IMR-90 (cell line): Measurements from ENCODE around the gene SPIN1. TPM values are rescaled to one million over a fixed set of nuclear protein-coding genes. Genes with fewer than 3 reads are reported as not detected.
A peak's percentile ranks its signal among the peaks of the same experiment; 100 is the strongest.

ENCODE experiments used
- ATAC-seq: fragments of 200-7000 bp; cut with Tn5 transposase; 2 replicates; pipeline ENCODE4 v1.9.1; 2020; ENCODE audit warnings: low read depth, mild to moderate bottlenecking, moderate library complexity
- BruUV-seq: library from RNA; stranded (reverse); fragments of 400-500 nt; replicated peaks from 2 replicates; lab custom pipeline; 2021; lab: Mats Ljungman, UMichigan
- CTCF ChIA-PET: fragments of 300-600 bp; formaldehyde crosslinking; extraction: SDS; loops from one replicate; lab custom pipeline; 2021; ENCODE audit warnings: antibody characterized with exemption; lab: Yijun Ruan, JAX
- POLR2A ChIA-PET: fragments of 300-600 bp; sonication (Branson Sonifier 250); formaldehyde crosslinking; loops from one replicate; lab custom pipeline; 2022; ENCODE audit warnings: antibody characterized with exemption; ENCODE audit not compliant: unreplicated experiment; lab: Charles Lee
- DNase-seq: peaks from one replicate; pipeline ENCODE4 v3.0.0; 2013
- H2AFZ ChIP-seq: replicated peaks from 2 replicates; pipeline ENCODE3; 2013; ENCODE audit warnings: low read length, mild to moderate bottlenecking; ENCODE audit not compliant: poor library complexity
- H2AK5ac ChIP-seq: 2 replicates; pipeline ENCODE4 v1.6.1; 2013; ENCODE audit warnings: low read depth, low read length, inconsistent platforms
- H2AK9ac ChIP-seq: replicated peaks from 2 replicates; pipeline ENCODE3; 2013; ENCODE audit warnings: mild to moderate bottlenecking, low read depth, low read length, moderate library complexity; ENCODE audit not compliant: poor library complexity
- H2BK120ac ChIP-seq: 2 replicates; pipeline ENCODE4 v1.6.1; 2013; ENCODE audit warnings: low read depth, low read length, inconsistent platforms
- H2BK15ac ChIP-seq: 3 replicates; pipeline ENCODE4 v1.6.1; 2013; ENCODE audit warnings: low read depth, low read length, inconsistent platforms
- H2BK20ac ChIP-seq: 2 replicates; pipeline ENCODE4 v1.6.1; 2013; ENCODE audit warnings: low read depth, mild to moderate bottlenecking, inconsistent platforms, low read length, moderate library complexity
- H2BK5ac ChIP-seq: 2 replicates; pipeline ENCODE4 v1.6.1; 2013; ENCODE audit warnings: mild to moderate bottlenecking, low read depth, low read length, inconsistent platforms; ENCODE audit not compliant: poor library complexity, severe bottlenecking
- H3K14ac ChIP-seq: replicated peaks from 2 replicates; pipeline ENCODE4 v1.6.1; 2013; ENCODE audit warnings: low read depth, low read length, inconsistent platforms
- H3K18ac ChIP-seq: 2 replicates; pipeline ENCODE4 v1.6.1; 2013; ENCODE audit warnings: low read depth, low read length, control low read depth
- H3K23ac ChIP-seq: 2 replicates; pipeline ENCODE4 v1.6.1; 2013; ENCODE audit warnings: low read depth, low read length, inconsistent platforms
- H3K27ac ChIP-seq: 2 replicates; pipeline ENCODE4 v1.5.1; 2013; ENCODE audit warnings: mild to moderate bottlenecking, control low read depth, low read length; ENCODE audit not compliant: insufficient read depth
- H3K27me3 ChIP-seq: 2 replicates; pipeline ENCODE4 v1.6.1; 2013; ENCODE audit warnings: low read length; ENCODE audit not compliant: control insufficient read depth, insufficient read depth
- H3K36me3 ChIP-seq: 2 replicates; pipeline ENCODE4 v1.6.1; 2013; ENCODE audit warnings: low read length, mixed read lengths; ENCODE audit not compliant: control insufficient read depth, insufficient read depth
- H3K4ac ChIP-seq: 2 replicates; pipeline ENCODE4 v1.6.1; 2013; ENCODE audit warnings: low read depth, low read length, inconsistent platforms
- H3K4me1 ChIP-seq: 2 replicates; pipeline ENCODE4 v1.6.1; 2013; ENCODE audit warnings: low read length, mixed read lengths; ENCODE audit not compliant: control insufficient read depth, insufficient read depth
- H3K4me2 ChIP-seq: 2 replicates; pipeline ENCODE4 v1.6.1; 2013; ENCODE audit warnings: low read depth, mild to moderate bottlenecking, control low read depth, low read length, moderate library complexity
- H3K4me3 ChIP-seq: 2 replicates; pipeline ENCODE4 v1.5.1; 2013; ENCODE audit warnings: low read depth, mild to moderate bottlenecking, control low read depth, low read length, moderate library complexity; ENCODE audit not compliant: insufficient read depth
- H3K56ac ChIP-seq: 2 replicates; pipeline ENCODE4 v1.6.1; 2013; ENCODE audit warnings: low read length, inconsistent platforms; ENCODE audit not compliant: insufficient read depth; ENCODE audit errors: extremely low read depth
- H3K79me1 ChIP-seq, 2 experiments: 2 replicates each; pipeline ENCODE4 v1.6.1; 2013; ENCODE audit warnings: low read length in 2 of 2, inconsistent platforms in 1 of 2, low read depth in 1 of 2
- H3K9ac ChIP-seq: 2 replicates; pipeline ENCODE4 v1.6.1; 2013; ENCODE audit warnings: low read depth, low read length, control low read depth
- H3K9me1 ChIP-seq: 2 replicates; pipeline ENCODE4 v1.6.1; 2013; ENCODE audit warnings: low read length, inconsistent platforms; ENCODE audit not compliant: insufficient read depth
- H3K9me3 ChIP-seq: 2 replicates; pipeline ENCODE4 v1.6.1; 2013; ENCODE audit warnings: low read length; ENCODE audit not compliant: control insufficient read depth, insufficient read depth
- H4K20me1 ChIP-seq: 2 replicates; pipeline ENCODE4 v1.6.1; 2013; ENCODE audit warnings: low read length, inconsistent platforms; ENCODE audit not compliant: insufficient read depth
- H4K5ac ChIP-seq: 2 replicates; pipeline ENCODE4 v1.6.1; 2013; ENCODE audit warnings: mild to moderate bottlenecking, low read depth, low read length, control low read depth
- H4K8ac ChIP-seq, 2 experiments: 2 replicates each; pipeline ENCODE4 v1.6.1; 2013; ENCODE audit warnings: low read depth in 2 of 2, low read length in 2 of 2, control low read depth in 1 of 2, inconsistent platforms in 1 of 2
- H4K91ac ChIP-seq: 2 replicates; pipeline ENCODE4 v1.6.1; 2013; ENCODE audit warnings: low read depth, low read length, inconsistent platforms; ENCODE audit not compliant: insufficient read depth
- CEBPB ChIP-seq: IDR thresholded peaks from 2 replicates; pipeline ENCODE4 v1.6.1; 2012; ENCODE audit warnings: low read depth, low read length, improper control_type of control experiment
- MAFK ChIP-seq: IDR thresholded peaks from 2 replicates; pipeline ENCODE4 v1.6.1; 2012; ENCODE audit warnings: low read depth, low read length, improper control_type of control experiment
- MAZ ChIP-seq: IDR thresholded peaks from 2 replicates; pipeline ENCODE4 v1.6.1; 2012; ENCODE audit warnings: low read depth, mild to moderate bottlenecking, low read length, improper control_type of control experiment, moderate library complexity, borderline replicate concordance
- NFE2L2 ChIP-seq: fragments of 150-350 bp; IDR thresholded peaks from 2 replicates; pipeline ENCODE4 v1.6.1; 2016; ENCODE audit warnings: low read depth, mild to moderate bottlenecking, low read length
- POLR2A ChIP-seq: IDR thresholded peaks from 2 replicates; pipeline ENCODE4 v1.6.1; 2012; ENCODE audit warnings: mild to moderate bottlenecking, low read depth, low read length
- RAD21 ChIP-seq: IDR thresholded peaks from 2 replicates; pipeline ENCODE4 v1.6.1; 2012; ENCODE audit warnings: low read length, improper control_type of control experiment
- USF2 ChIP-seq: fragments of 150-350 bp; IDR thresholded peaks from 2 replicates; pipeline ENCODE4 v1.6.1; 2017; ENCODE audit warnings: mild to moderate bottlenecking, antibody characterized with exemption, low read length, low read depth
- whole genome bisulfite sequencing, 2 experiments: methylation state at CpG; one replicate each; pipeline versions ENCODE4 v1.1.5 to v1.1.7; 2013; ENCODE audit warnings: missing lambda C conversion rate in 2 of 2; ENCODE audit not compliant: insufficient read length in 1 of 2; ENCODE audit errors: extremely low coverage in 2 of 2; 5-methylcytosine and 5-hydroxymethylcytosine counted together
- dilution Hi-C: fragments of 300-500 bp; cut with HindIII; formaldehyde crosslinking; loops from one replicate; pipeline ENCODE4 v1.14.3; 2018; ENCODE audit warnings: low sequenced_read_pairs; ENCODE audit not compliant: unreplicated experiment
- in situ Hi-C: fragments of 300-500 bp; cut with MboI; formaldehyde crosslinking; loops from 3 replicates; pipeline ENCODE4 v1.14.3; 2019; ENCODE audit warnings: low sequenced_read_pairs, inconsistent platforms, mixed read lengths
- intact Hi-C: fragments of 100-400 bp; cut with micrococcal nuclease; formaldehyde crosslinking; loops from 2 replicates; pipeline ENCODE4 v1.10.0; 2022
- polyA plus RNA-seq, 3 experiments: library from polyadenylated mRNA; depleted of rRNA; stranded (reverse); fragments of >200 nt; gene quantifications; 2 replicates each; pipeline ENCODE4 v1.2.3, GENCODE V29; 2012; ENCODE audit warnings: low replicate concordance in 1 of 3
- total RNA-seq: library from RNA; depleted of rRNA; stranded (reverse); fragments of >200 nt; gene quantifications from 2 replicates; pipeline ENCODE4 v1.2.3, GENCODE V29; 2012

Gene SPIN1
- total and polyA plus RNA-seq, 2 of the 4 experiments (the other 2 are of a cell fraction) = 63.3 to 141 TPM

GRCh38 chr9:88425538-88425950 is 37.3 kb downstream of the SPIN1 start:
- DNase-seq (peak; percentile 34), ATAC-seq (peak; percentile 38)
- H3K79me1 ChIP-seq = peaks cover 41 to 75% of the 10 kb centered on the region in 2 experiments
- H3K4me3 ChIP-seq = no peak overlapping the region
- H3K27me3 ChIP-seq = no peaks in the 10 kb centered on the region
- no peak overlapping the region for H2AK9ac ChIP-seq
- H2BK15ac ChIP-seq = peak overlapping the region; percentile 5; the same call in 1 of the 3 replicates
- dilution Hi-C loops = no loop called here
- H4K5ac ChIP-seq = no peak overlapping the region; the same call in 1 of the 2 replicates
- peak overlapping the region; percentile 93 for H3K14ac ChIP-seq
- TF ChIP-seq CEBPB (peak; percentile 60; the same call in 1 of the 2 replicates), USF2 (no peak), MAZ (no peak), RAD21 (no peak), NFE2L2 (no peak), POLR2A (no peak), MAFK (no peak)
- WGBS, 2 experiments = 52% methylated on average over 4 of the region's 10 CpGs; no CpG with 5 or more reads in 1 of the 2 experiments
- H3K9me1 ChIP-seq = peaks cover 18% of the 10 kb centered on the region
- peak overlapping the region; percentile 67 for H4K91ac ChIP-seq
- peak overlapping the region; percentile 37 for H2BK5ac ChIP-seq
- H3K56ac ChIP-seq = no peak overlapping the region
- H2BK20ac ChIP-seq = peak overlapping the region; percentile 79
- peak overlapping the region; percentile 78 for H3K4ac ChIP-seq
- peaks cover 20% of the 10 kb centered on the region for H3K4me1 ChIP-seq
- peak overlapping the region; percentile 65 for H2BK120ac ChIP-seq
- peaks cover 11% of the 10 kb centered on the region for H3K36me3 ChIP-seq
- H3K23ac ChIP-seq = peak overlapping the region; percentile 41
- H2AK5ac ChIP-seq = peak overlapping the region; percentile 60
- peaks cover 23% of the 10 kb centered on the region for H4K20me1 ChIP-seq
- H3K18ac ChIP-seq = peak overlapping the region; percentile 33; the same call in 1 of the 2 replicates
- H4K8ac ChIP-seq = peak overlapping the region; percentile 41 to 64
- BruUV-seq = no TSS peak
- in situ Hi-C loops = no loop called here
- intact Hi-C loops = no loop called here
- peak overlapping the region; percentile 2; the same call in 1 of the 2 replicates for H3K9ac ChIP-seq
- H3K9me3 ChIP-seq = no peaks in the 10 kb centered on the region
- no peak overlapping the region for H2AFZ ChIP-seq
- H3K4me2 ChIP-seq = peak overlapping the region; percentile 69
- CTCF ChIA-PET = interaction anchor here (0.6 kb wide), 1 partner anchor 32 kb away, joined by 3 read pairs; no protein-coding TSS in a partner anchor
- POLR2A ChIA-PET = no interaction called here
- H3K27ac ChIP-seq = peak overlapping the region; percentile 57
